HepG2 (cell line): ENCODE data around the gene NPPB. TPM values are rescaled to one million over a fixed set of nuclear protein-coding genes. Genes with fewer than 3 reads are reported as not detected.

Experiments
- ATAC-seq: fragments of 200-7000 bp; cut with Tn5 transposase; 3 replicates; pipeline ENCODE4 v1.9.1; 2020; ENCODE audit warnings: mild to moderate bottlenecking, moderate library complexity
- BruUV-seq: library from RNA; stranded (reverse); fragments of 400-500 nt; replicated peaks from 2 replicates; lab custom pipeline; 2021; lab: Mats Ljungman, UMichigan
- CTCF ChIA-PET: fragments of 300-600 bp; formaldehyde crosslinking; extraction: SDS; loops from one replicate; lab custom pipeline; 2021; ENCODE audit warnings: low total read pairs, inconsistent platforms, low intra/inter-chr PET ratio; lab: Yijun Ruan, JAX
- POLR2A ChIA-PET: fragments of 350-600 bp; sonication (Branson Sonifier 250); formaldehyde crosslinking; loops from one replicate; lab custom pipeline; 2020; ENCODE audit warnings: antibody characterized with exemption, inconsistent platforms; lab: Yijun Ruan, JAX
- DNase-seq: peaks from one replicate; pipeline ENCODE4 v3.0.0-alpha.2; 2015; ENCODE audit warnings: low spot score
- FAIRE-seq: peaks from 3 replicates; lab custom pipeline; 2011; peaks lifted over from hg19 to GRCh38; lab: Jason Lieb, UNC
- H2AFZ ChIP-seq: one replicate; pipeline ENCODE4 v1.6.1; 2011; ENCODE audit warnings: low read length, inconsistent platforms
- H3K27ac ChIP-seq: fragments of 300-600 bp; 3 replicates; pipeline ENCODE4 v1.8.0; 2011; ENCODE audit warnings: mixed run types, mild to moderate bottlenecking, mixed read lengths, low read length, inconsistent platforms; ENCODE audit not compliant: insufficient read depth; ENCODE audit errors: extremely low read length
- H3K27me3 ChIP-seq, 2 experiments: fragments of 200-600 bp in 1 of 2; 2 replicates in 1 of 2; 3 replicates in 1 of 2; pipeline versions ENCODE4 v1.6.0 to v1.8.0; 2011; ENCODE audit warnings: low read length in 2 of 2, mild to moderate bottlenecking in 2 of 2, moderate library complexity in 2 of 2, inconsistent platforms in 1 of 2; ENCODE audit not compliant: insufficient read depth in 2 of 2, control insufficient read depth in 1 of 2
- H3K36me3 ChIP-seq, 2 experiments: fragments of 200-600 bp in 1 of 2; replicated peaks in 1 of 2; 2 replicates in 1 of 2; 3 replicates in 1 of 2; pipeline versions ENCODE4 v1.5.1 to v1.8.0; 2011; ENCODE audit warnings: low read length in 2 of 2, inconsistent platforms in 1 of 2; ENCODE audit not compliant: insufficient read depth in 2 of 2, control insufficient read depth in 1 of 2
- H3K4me1 ChIP-seq: 2 replicates; pipeline ENCODE4 v1.5.1; 2012; ENCODE audit warnings: low read length, inconsistent platforms; ENCODE audit not compliant: insufficient read depth
- H3K4me2 ChIP-seq: 2 replicates; pipeline ENCODE4 v1.6.0; 2011; ENCODE audit warnings: low read depth, low read length, inconsistent platforms
- H3K4me3 ChIP-seq, 3 experiments: fragments of 200-600 bp in 1 of 3; sonication (generic), shearing (Covaris generic) in 1 of 3; replicated peaks in 1 of 3; 2 replicates each; pipeline ENCODE4 v1.5.1; 2011 to 2016; ENCODE audit warnings: low read length in 3 of 3, inconsistent platforms in 2 of 3, low read depth in 2 of 3, mild to moderate bottlenecking in 2 of 3, control low read depth in 1 of 3, mixed read lengths in 1 of 3; ENCODE audit not compliant: insufficient read depth in 1 of 3
- H3K79me2 ChIP-seq: one replicate; pipeline ENCODE4 v1.6.1; 2011; ENCODE audit warnings: low read length, inconsistent platforms; ENCODE audit not compliant: insufficient read depth
- H3K9ac ChIP-seq: 2 replicates; pipeline ENCODE4 v1.6.0; 2011; ENCODE audit warnings: mild to moderate bottlenecking, low read depth, low read length, inconsistent platforms; ENCODE audit not compliant: insufficient read depth
- H3K9me3 ChIP-seq: 2 replicates; pipeline ENCODE4 v1.5.1; 2012; ENCODE audit warnings: mild to moderate bottlenecking, low read length
- H4K20me1 ChIP-seq: 2 replicates; pipeline ENCODE4 v1.6.0; 2011; ENCODE audit warnings: inconsistent platforms, mild to moderate bottlenecking, low read length, moderate library complexity; ENCODE audit not compliant: insufficient read depth
- CSRNP1 ChIP-seq: sonication (generic); formaldehyde crosslinking; IDR thresholded peaks from 2 replicates; pipeline ENCODE4 v1.8.1; 2023; ENCODE audit warnings: mild to moderate bottlenecking, missing genetic modification reagents
- ELF3 ChIP-seq: IDR thresholded peaks from 2 replicates; pipeline ENCODE4 v1.6.1; 2016; ENCODE audit warnings: missing genetic modification reagents, missing compliant biosample characterization
- ESRRA ChIP-seq: sonication (generic); formaldehyde crosslinking; IDR thresholded peaks from 2 replicates; pipeline ENCODE4 v1.5.1; 2020; ENCODE audit warnings: mild to moderate bottlenecking, low read depth, missing genetic modification reagents
- FOXO4 ChIP-seq: sonication (generic); formaldehyde crosslinking; conservative IDR thresholded peaks from 2 replicates; pipeline ENCODE4 v1.8.1; 2023; ENCODE audit warnings: missing genetic modification reagents
- MIER2 ChIP-seq: IDR thresholded peaks from 2 replicates; pipeline ENCODE4 v1.6.1; 2016; ENCODE audit warnings: missing biosample characterization, missing genetic modification reagents
- NFE2L1 ChIP-seq: sonication (generic); formaldehyde crosslinking; IDR thresholded peaks from 2 replicates; pipeline ENCODE4 v1.4.0; 2020; ENCODE audit warnings: missing genetic modification reagents, mild to moderate bottlenecking, borderline replicate concordance
- PLRG1 ChIP-seq: fragments of 450-650 bp; conservative IDR thresholded peaks from 2 replicates; pipeline ENCODE4 v1.6.1; 2016
- PPARG ChIP-seq: conservative IDR thresholded peaks from 2 replicates; pipeline ENCODE4 v1.6.1; 2016; ENCODE audit warnings: missing biosample characterization, missing genetic modification reagents
- RBFOX2 ChIP-seq: fragments of 200-400 bp; formaldehyde crosslinking; IDR thresholded peaks from 2 replicates; pipeline ENCODE4 v1.6.1; 2017; ENCODE audit warnings: low read depth, mild to moderate bottlenecking, low read length
- SP2 ChIP-seq: sonication (generic); formaldehyde crosslinking; IDR thresholded peaks from 2 replicates; pipeline ENCODE4 v1.5.1; 2020; ENCODE audit warnings: mild to moderate bottlenecking, missing genetic modification reagents
- SP5 ChIP-seq: IDR thresholded peaks from 2 replicates; pipeline ENCODE4 v1.6.1; 2016; ENCODE audit warnings: low read depth, borderline replicate concordance
- U2AF1 ChIP-seq: fragments of 200-400 bp; formaldehyde crosslinking; optimal IDR thresholded peaks from 2 replicates; pipeline ENCODE3; 2017; ENCODE audit warnings: mild to moderate bottlenecking, low read depth, low read length
- ZBTB14 ChIP-seq: sonication (generic); formaldehyde crosslinking; IDR thresholded peaks from 2 replicates; pipeline ENCODE4 v1.4.0; 2020; ENCODE audit warnings: missing genetic modification reagents
- ZNF235 ChIP-seq: sonication (generic); formaldehyde crosslinking; IDR thresholded peaks from 2 replicates; pipeline ENCODE4 v1.8.1; 2023; ENCODE audit warnings: mild to moderate bottlenecking, missing genetic modification reagents, borderline replicate concordance
- ZNF33A ChIP-seq: sonication (generic); formaldehyde crosslinking; IDR thresholded peaks from 2 replicates; pipeline ENCODE4 v1.5.1; 2020; ENCODE audit warnings: missing genetic modification reagents, mild to moderate bottlenecking, moderate library complexity, borderline replicate concordance
- ZNF710 ChIP-seq: sonication (generic); formaldehyde crosslinking; IDR thresholded peaks from 2 replicates; pipeline ENCODE4 v1.5.0; 2020; ENCODE audit warnings: mild to moderate bottlenecking, missing genetic modification reagents, borderline replicate concordance
- ZNF768 ChIP-seq: sonication (generic); formaldehyde crosslinking; IDR thresholded peaks from 2 replicates; pipeline ENCODE4 v1.4.0; 2020; ENCODE audit warnings: missing genetic modification reagents
- ZNF841 ChIP-seq: sonication (generic); formaldehyde crosslinking; IDR thresholded peaks from 2 replicates; pipeline ENCODE4 v1.8.1; 2023; ENCODE audit warnings: missing genetic modification reagents, borderline replicate concordance
- ZSCAN25 ChIP-seq: sonication (generic); formaldehyde crosslinking; IDR thresholded peaks from 2 replicates; pipeline ENCODE4 v1.8.0; 2022; ENCODE audit warnings: mild to moderate bottlenecking, missing genetic modification reagents
- WGBS: methylation state at CpG from one replicate; pipeline ENCODE4 v1.1.6; 2017; ENCODE audit warnings: low lambda C conversion rate; 5-methylcytosine and 5-hydroxymethylcytosine counted together
- in situ Hi-C: cut with HindIII; loops from 2 replicates; pipeline ENCODE4 v1.10.0; 2017; ENCODE audit warnings: low pct_unique_long_range_greater_than_20kb; ENCODE audit not compliant: extremely low pct_ligation_motif_present
- intact Hi-C: fragments of 100-400 bp; cut with micrococcal nuclease; formaldehyde crosslinking; loops from one replicate; pipeline ENCODE4 v1.10.0; 2022; ENCODE audit not compliant: unreplicated experiment
- polyA plus RNA-seq, 8 experiments: library from polyadenylated mRNA; depleted of rRNA in 3 of 8; stranded (reverse) in 7 of 8; unstranded in 1 of 8; fragments of >200 nt; fragmentation: Illumina TruSeq in 4 of 8; extraction: Trizol in 4 of 8; gene quantifications; 2 replicates each; pipeline versions ENCODE4 v1.2.1 to v1.2.3, GENCODE V29; 2011 to 2016; ENCODE audit warnings: low read depth in 4 of 8, missing spikeins in 1 of 8, mixed read lengths in 1 of 8; ENCODE audit not compliant: insufficient read depth in 1 of 8
- total RNA-seq, 5 experiments: library from RNA; depleted of rRNA; stranded (reverse); fragments of >200 nt; fragmentation: Illumina TruSeq; extraction: Trizol; gene quantifications; 2 replicates each; pipeline ENCODE4 v1.2.3, GENCODE V29; 2016; ENCODE audit warnings: low read depth in 1 of 5

Gene NPPB
- total and polyA plus RNA-seq, 2 of the 13 experiments (the other 11 are each of a cell fraction or from before 2014, with no cell fraction given), result 1.9 TPM; not detected in 1

GRCh38 chr1:11874624-11875023, 15.9 kb upstream of the NPPB start:
- Histone ChIP-seq H2AFZ (no peak overlapping the region), H3K36me3 (no peaks in the 10 kb centered on the region), H3K4me1 (peaks cover 39% of the 10 kb centered on the region), H3K4me2 (no peak overlapping the region), H3K9ac (no peak overlapping the region), H3K79me2 (no peaks in the 10 kb centered on the region), H4K20me1 (no peaks in the 10 kb centered on the region), H3K27me3 (peaks cover 2 to 33% of the 10 kb centered on the region in 2 experiments), H3K4me3 (no peak overlapping the region), H3K9me3 (no peaks in the 10 kb centered on the region), H3K27ac (no peak overlapping the region)
- CTCF ChIA-PET, result no interaction called here
- ATAC-seq (no peak), FAIRE-seq (no peak), DNase-seq (no peak)
- in situ Hi-C loops, result no loop called here
- BruUV-seq, result no TSS peak
- POLR2A ChIA-PET, result interaction anchor here (2.5 kb wide), 1 partner anchor 33 kb away, joined by 6 read pairs; no protein-coding TSS in a partner anchor
- intact Hi-C loops, result no loop called here
- TF ChIP-seq SP2 (CRISPR knock-in tag) (no peak), PLRG1 (no peak), MIER2 (CRISPR knock-in tag) (no peak), ZNF235 (CRISPR knock-in tag) (no peak), NFE2L1 (no peak), ZBTB14 (CRISPR knock-in tag) (no peak), U2AF1 (no peak), ESRRA (CRISPR knock-in tag) (no peak), RBFOX2 (no peak), ZNF710 (CRISPR knock-in tag) (no peak), PPARG (CRISPR knock-in tag) (no peak), CSRNP1 (CRISPR knock-in tag) (no peak), ELF3 (CRISPR knock-in tag) (no peak), ZNF841 (CRISPR knock-in tag) (no peak), FOXO4 (CRISPR knock-in tag) (no peak), ZNF33A (CRISPR knock-in tag) (no peak), ZNF768 (CRISPR knock-in tag) (no peak), SP5 (CRISPR knock-in tag) (no peak), ZSCAN25 (no peak)
- WGBS, result 63% methylated on average over 2 of the region's 6 CpGs
